ENCODE measurements around the gene LGALS7B. TPM values are rescaled to one million over a fixed set of nuclear protein-coding genes. Genes with fewer than 3 reads are reported as not detected.
A peak's percentile ranks its signal among the peaks of the same experiment; 100 is the strongest.
"Not testable (repeated sequence)": the region's sequence is repeated elsewhere in the genome, so short reads cannot be mapped to it uniquely, and the experiment has no call there.

The LGALS7B gene
- total RNA-seq, 4 donors from 2014 or later = not detected

- Histone ChIP-seq H3K36me3 (no peaks in the 10 kb centered on the region), H3K9me3 (no peaks in the 10 kb centered on the region), H3K27ac (no peak overlapping the region), H3K4me3 (no peak overlapping the region), H3K4me1 (peaks cover 0 to 9% (median 4%) of the 10 kb centered on the region in 4 donors), H3K27me3 (no peaks in the 10 kb centered on the region)
- intact Hi-C loops (cut with DNase I; ENCODE audit: low total_unique reads) (no loop called here), in situ Hi-C loops (cut with MboI; ENCODE audit: low pct_ligation_motif_present in 1 of 4, low pct_unique_long_range_greater_than_20kb in 1 of 4, low sequenced_read_pairs in 3 of 4) (no loop called here)
- TF ChIP-seq POLR2A (IDR thresholded peaks at IDR 0.05) (no peak), EP300 (IDR thresholded peaks at IDR 0.05; ENCODE audit: low read depth) (no peak)
- no peak for DNase-seq
- WGBS, 2 donors (ENCODE audit: low coverage in 1 of 2) = 93 to 98% methylated on average over 2 of the region's 2 CpGs
These were observed 23.8 kb upstream of the LGALS7B start for GRCh38 chr19:38765214-38765613.

- Histone ChIP-seq H3K4me1 (peaks cover 0 to 9% (median 4%) of the 10 kb centered on the region in 4 donors), H3K4me3 (no peak overlapping the region), H3K27me3 (no peaks in the 10 kb centered on the region), H3K9me3 (no peaks in the 10 kb centered on the region), H3K36me3 (no peaks in the 10 kb centered on the region), H3K27ac (no peak overlapping the region)
- no peak for TF ChIP-seq CTCF (IDR thresholded peaks at IDR 0.05)
- TF ChIP-seq POLR2A (IDR thresholded peaks at IDR 0.05) = no peak
- TF ChIP-seq POLR2AphosphoS5 (IDR thresholded peaks at IDR 0.05) = no peak
- TF ChIP-seq EP300 (IDR thresholded peaks at IDR 0.05; ENCODE audit: low read depth) = no peak
- WGBS, 2 donors (ENCODE audit: low coverage in 1 of 2) = 90 to 93% methylated on average over 4 to 10 of the region's 10 CpGs
- in situ Hi-C loops (cut with MboI; ENCODE audit: low pct_ligation_motif_present in 1 of 4, low pct_unique_long_range_greater_than_20kb in 1 of 4, low sequenced_read_pairs in 3 of 4) (no loop called here), intact Hi-C loops (cut with DNase I; ENCODE audit: low total_unique reads) (no loop called here)
- no peak for DNase-seq
These were observed 22.5 kb upstream of the LGALS7B start for GRCh38 chr19:38766276-38767047.

- in situ Hi-C loops (cut with MboI; ENCODE audit: low pct_ligation_motif_present in 1 of 4, low pct_unique_long_range_greater_than_20kb in 1 of 4, low sequenced_read_pairs in 3 of 4) = no loop called here
These were observed 19.3 kb upstream of the LGALS7B start for GRCh38 chr19:38769635-38770211.

GRCh38 chr19:38770228-38770948, 18.6 kb upstream of the LGALS7B start:
- intact Hi-C loops (cut with DNase I; ENCODE audit: low total_unique reads); H3K4me1 ChIP-seq; DNase-seq; H3K27me3 ChIP-seq; H3K36me3 ChIP-seq; H3K9me3 ChIP-seq; in situ Hi-C loops (cut with MboI; ENCODE audit: low pct_ligation_motif_present in 1 of 4, low pct_unique_long_range_greater_than_20kb in 1 of 4, low sequenced_read_pairs in 3 of 4): not testable (repeated sequence)
- Histone ChIP-seq H3K27ac (peak overlapping the region in 3 of 4 donors; percentile 51 to 67 (median 67)), H3K4me3 (peak overlapping the region in 2 of 4 donors; percentile 32 to 47)
- 46% methylated on average over 6 of the region's 58 CpGs; no CpG with 5 or more reads in 1 of the 2 donors for WGBS, 2 donors (ENCODE audit: low coverage in 1 of 2)

More at GRCh38 chr19:38769635-38770211, 19.3 kb upstream of the LGALS7B start:
- peaks cover 0 to 9% (median 4%) of the 10 kb centered on the region in 4 donors for H3K4me1 ChIP-seq
- H3K36me3 ChIP-seq = no peaks in the 10 kb centered on the region
- TF ChIP-seq EP300 (IDR thresholded peaks at IDR 0.05; ENCODE audit: low read depth) (no peak), CTCF (IDR thresholded peaks at IDR 0.05) (peak; percentile 70 to 98 (median 81)), POLR2A (IDR thresholded peaks at IDR 0.05) (peak; percentile 29), POLR2AphosphoS5 (IDR thresholded peaks at IDR 0.05) (peak; percentile 52 to 74 (median 53))
- peak; percentile 94 for DNase-seq
- peak overlapping the region in 2 of 4 donors; percentile 32 to 47 for H3K4me3 ChIP-seq
- WGBS, 2 donors (ENCODE audit: low coverage in 1 of 2) = 30% methylated on average over 29 of the region's 42 CpGs; no CpG with 5 or more reads in 1 of the 2 donors
- no peaks in the 10 kb centered on the region for H3K27me3 ChIP-seq
- intact Hi-C loops (cut with DNase I; ENCODE audit: low total_unique reads) = no loop called here
- peak overlapping the region; percentile 51 to 67 (median 64) for H3K27ac ChIP-seq
- no peaks in the 10 kb centered on the region for H3K9me3 ChIP-seq

GRCh38 chr19:38770949-38771275, 18.1 kb upstream of the LGALS7B start:
- DNase-seq; intact Hi-C loops (cut with DNase I; ENCODE audit: low total_unique reads); H3K9me3 ChIP-seq; in situ Hi-C loops (cut with MboI; ENCODE audit: low pct_ligation_motif_present in 1 of 4, low pct_unique_long_range_greater_than_20kb in 1 of 4, low sequenced_read_pairs in 3 of 4); H3K36me3 ChIP-seq; H3K27ac ChIP-seq; H3K4me3 ChIP-seq; H3K4me1 ChIP-seq; H3K27me3 ChIP-seq: not testable (repeated sequence)
- WGBS, 2 donors (ENCODE audit: low coverage in 1 of 2) = no CpG with 5 or more reads among the region's 22 CpGs

- in situ Hi-C loops (cut with MboI; ENCODE audit: low pct_ligation_motif_present in 1 of 4, low pct_unique_long_range_greater_than_20kb in 1 of 4, low sequenced_read_pairs in 3 of 4); intact Hi-C loops (cut with DNase I; ENCODE audit: low total_unique reads); H3K36me3 ChIP-seq; H3K4me3 ChIP-seq; H3K4me1 ChIP-seq; H3K27me3 ChIP-seq; H3K9me3 ChIP-seq; DNase-seq; H3K27ac ChIP-seq: not testable (repeated sequence)
- WGBS, 2 donors (ENCODE audit: low coverage in 1 of 2) = 80% methylated on average over 2 of the region's 30 CpGs; no CpG with 5 or more reads in 1 of the 2 donors
These were observed 17.4 kb upstream of the LGALS7B start for GRCh38 chr19:38771569-38771968.
